HuH-7 (cell line): ENCODE measurements around the gene DTHD1.

ENCODE experiments used
- DNase-seq: peaks from one replicate; pipeline ENCODE4 v3.0.0; 2011; ENCODE audit warnings: low spot score

The DTHD1 gene

DNA sequence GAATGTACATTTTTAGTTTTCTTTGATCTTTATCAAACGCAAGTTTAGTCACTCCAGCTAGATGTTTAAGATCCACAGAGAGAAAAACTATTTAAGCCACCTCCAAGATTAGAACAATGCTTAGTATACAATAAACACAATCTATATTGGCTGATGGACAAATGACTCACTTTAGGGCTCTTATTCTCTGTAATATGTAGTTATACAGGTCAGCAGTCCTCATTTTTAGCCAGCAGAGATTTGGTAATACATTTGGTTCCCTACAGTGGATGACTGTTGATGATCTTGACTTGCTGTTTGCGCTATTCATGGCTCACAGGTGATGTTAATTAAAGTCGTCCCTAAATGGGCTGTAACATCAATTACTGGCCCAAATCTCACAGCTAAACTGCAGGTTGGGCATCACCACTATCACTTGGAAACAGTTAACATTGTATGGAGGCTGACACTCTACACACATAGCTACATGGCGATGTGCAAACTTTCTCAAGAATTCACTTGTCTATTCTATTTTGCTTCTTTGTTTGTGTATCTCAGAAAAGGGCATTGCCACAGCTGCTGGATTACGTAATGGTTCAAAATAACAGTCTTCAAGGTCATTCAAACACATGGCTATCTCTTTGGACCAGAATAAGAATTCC is 11.8 kb upstream of the DTHD1 start:
- no peak for DNase-seq

DNA sequence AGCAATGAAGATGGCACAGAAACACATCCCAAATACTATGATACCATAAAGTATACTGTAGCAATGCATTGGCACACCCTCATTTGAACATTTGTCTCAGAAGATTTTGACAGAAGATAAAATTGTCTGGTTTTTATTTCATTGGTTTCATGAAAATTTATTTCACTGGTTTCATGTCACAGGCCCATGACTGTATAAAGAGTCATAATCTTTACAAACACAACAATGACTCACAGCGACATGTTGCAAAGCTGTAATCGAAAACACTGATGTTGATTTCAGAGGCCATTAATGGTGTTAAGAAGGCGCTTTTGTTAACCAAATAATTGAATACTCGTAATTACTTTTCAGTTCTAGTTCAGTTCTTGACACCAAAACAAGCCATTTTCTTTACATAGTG is 8.1 kb upstream of the DTHD1 start:
- DNase-seq: no peak

DNA sequence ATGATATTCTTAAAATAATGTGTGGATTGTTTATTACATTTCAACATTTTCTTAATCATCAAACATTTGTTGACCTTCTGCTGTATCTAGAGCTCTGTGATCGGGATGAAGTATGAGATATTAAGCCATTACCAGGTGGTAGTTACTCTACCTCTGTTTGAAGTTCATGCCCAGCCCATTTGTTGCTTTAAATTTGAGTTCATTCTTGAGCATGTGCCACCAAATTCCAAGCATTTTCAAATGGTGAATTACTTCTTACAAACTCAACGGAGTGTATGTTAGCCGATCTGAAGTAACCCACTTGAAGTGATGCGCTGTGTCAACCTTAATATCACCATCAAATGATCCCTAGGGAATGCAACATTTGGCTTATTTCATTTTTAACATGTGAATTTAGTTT is 7.3 kb upstream of the DTHD1 start:
- no peak for DNase-seq

DNA sequence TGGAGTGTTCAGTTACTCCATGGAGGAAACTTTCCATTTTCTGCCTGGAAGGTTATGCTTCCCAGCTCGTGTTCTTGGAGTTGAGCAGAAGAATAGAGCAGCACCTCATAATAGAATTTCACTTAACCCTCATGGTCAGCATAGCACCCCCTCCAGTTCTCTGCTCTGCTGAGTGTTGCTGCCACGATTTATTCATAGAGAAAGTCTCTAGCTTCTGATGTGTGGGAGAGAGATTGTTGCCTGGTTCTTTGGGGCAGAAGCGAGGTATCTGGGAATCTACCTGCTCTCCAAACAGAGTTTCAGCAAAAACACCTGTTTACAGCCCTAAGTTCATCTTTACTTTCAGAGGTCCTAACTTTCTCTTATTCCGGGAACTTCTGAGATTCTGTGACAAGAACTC is 3.9 kb upstream of the DTHD1 start:
- no peak for DNase-seq

DNA sequence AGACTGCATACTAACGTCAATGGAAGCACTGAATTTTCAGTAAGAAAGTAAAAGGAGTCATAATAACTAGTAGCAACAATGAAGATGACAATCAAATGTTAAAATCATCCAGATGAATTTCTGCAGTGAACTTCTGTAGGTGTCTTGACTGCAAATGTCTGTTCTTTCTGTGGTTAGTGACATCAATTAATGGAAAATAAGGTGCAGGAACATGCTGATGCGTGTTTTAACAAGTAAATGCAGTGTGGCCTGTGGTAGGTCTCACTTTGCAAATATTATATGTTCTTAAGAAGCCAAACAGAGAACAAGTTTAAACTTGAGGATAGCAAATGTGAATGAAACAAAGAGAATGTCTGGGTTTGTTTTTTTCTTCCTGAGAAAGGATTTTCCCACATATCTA is 2.6 kb upstream of the DTHD1 start:
- no peak for DNase-seq

DNA sequence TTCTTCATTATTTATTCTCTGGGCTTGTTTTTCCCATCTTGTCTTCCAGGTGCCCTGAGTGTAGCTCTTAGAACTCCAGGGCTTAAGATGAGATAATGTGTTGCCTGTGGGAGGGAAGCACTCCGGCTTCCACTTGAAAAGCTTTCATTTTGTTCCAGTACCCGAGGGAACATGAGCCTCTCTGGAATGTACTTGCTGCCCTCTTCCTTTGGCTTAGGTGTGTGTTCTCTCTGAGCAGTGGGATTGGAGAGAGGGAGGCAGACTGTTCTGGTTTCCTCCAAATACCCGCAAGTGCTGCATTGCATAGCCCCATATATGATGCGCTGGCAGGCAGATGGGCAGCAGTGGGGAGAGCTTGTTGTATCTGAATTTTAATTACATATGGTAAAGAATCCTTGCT is 861 bp upstream of the DTHD1 start:
- no peak for DNase-seq

DNA sequence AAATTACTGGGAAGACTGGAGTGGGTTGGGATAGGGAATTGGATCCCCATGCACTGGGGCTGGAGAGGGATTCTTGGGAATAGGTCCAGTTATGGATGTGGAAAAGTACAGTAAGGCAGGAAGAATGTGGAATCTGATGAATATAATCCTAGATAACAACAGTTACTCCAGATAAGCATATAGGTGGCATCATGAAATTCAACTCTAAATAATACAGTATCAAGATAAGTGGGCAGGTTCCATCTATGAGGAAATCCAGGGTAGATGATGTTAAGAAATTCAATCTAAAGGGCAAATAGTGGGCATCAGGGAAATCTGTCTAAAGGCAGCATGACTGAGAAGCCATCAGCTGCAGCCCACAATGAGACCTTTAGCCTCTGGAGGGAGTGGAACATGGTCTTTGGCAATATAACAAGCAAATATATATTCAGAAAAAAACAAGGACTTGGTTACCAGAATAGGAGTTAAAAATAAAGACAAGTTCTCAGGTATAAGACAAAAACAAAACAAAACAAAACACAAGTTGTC is 1.2 kb downstream of the DTHD1 start:
- DNase-seq: no peak

DNA sequence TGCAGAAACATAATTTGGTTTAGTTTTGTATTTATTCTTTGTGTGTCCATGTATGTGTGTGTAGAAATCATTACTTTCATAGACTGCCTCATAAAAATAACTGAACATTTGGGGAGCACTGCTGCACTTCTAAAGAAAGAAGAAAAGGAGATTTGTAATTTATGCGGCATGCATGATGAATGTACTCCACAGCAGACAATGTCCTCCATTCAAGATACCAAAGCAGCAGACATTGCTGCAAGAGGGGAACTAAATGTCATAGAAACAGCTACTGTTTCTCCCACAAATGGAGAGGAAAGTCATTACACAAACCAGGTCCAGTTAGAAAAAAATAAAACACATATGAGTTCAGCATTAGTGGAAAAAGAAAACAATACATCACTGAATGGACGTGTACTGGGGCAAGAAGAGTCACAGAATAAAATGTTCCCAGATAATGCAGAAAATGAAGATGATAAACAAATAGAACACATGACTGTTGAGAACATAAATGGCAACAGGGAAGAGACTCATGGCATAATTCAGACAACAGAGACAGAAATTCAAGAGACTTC is 2.6 kb downstream of the DTHD1 start:
- no peak for DNase-seq

DNA sequence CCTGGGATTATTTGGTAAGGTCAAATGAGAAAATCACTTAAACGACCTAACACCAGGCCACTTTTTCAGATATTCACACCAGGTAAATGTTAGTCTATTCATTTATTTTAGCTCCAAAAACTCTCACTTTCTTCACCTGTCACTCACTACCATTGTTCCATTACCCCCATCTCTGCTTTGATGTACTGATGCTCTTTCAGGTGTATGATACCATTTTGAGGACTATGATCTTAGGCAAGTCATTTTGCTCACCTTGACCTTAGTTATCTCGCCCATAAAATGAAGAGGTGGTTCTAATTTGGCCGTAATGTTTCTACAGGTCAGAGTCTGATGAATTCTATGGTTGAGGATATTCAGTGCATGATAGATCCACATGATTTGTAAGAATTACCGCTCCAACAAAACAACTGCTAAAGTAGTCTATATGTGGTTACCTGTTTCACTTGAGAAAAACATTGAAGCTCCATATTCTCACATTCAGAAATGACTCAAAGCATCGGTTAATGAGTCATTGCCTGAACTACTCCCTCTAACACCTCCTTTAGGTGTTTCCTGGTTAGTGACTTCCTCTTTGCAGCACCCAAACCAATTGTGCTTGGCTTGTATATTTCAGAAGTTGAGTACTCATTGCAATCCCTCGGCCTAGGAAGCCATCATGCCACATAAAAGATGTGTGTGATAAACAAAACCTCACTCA is 4.5 kb downstream of the DTHD1 start:
- DNase-seq: no peak

DNA sequence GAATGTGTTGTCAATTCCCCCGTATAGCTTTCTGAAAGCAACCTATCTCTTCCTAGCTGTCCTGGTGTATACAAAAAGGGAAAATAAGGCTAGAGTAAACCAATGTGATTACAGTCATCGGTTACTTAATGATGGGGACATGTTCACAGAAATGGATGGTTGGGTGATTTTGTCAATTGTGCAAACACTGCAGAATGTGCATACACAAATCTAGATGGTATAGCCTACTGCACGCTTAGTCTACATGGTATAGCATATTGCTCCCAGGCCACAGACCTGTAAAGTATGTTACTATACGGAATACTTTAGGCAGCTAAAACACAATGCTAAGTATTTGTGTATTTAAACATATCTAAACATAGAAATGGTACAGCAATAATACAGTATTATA is 5.1 kb downstream of the DTHD1 start:
- DNase-seq: no peak

DNA sequence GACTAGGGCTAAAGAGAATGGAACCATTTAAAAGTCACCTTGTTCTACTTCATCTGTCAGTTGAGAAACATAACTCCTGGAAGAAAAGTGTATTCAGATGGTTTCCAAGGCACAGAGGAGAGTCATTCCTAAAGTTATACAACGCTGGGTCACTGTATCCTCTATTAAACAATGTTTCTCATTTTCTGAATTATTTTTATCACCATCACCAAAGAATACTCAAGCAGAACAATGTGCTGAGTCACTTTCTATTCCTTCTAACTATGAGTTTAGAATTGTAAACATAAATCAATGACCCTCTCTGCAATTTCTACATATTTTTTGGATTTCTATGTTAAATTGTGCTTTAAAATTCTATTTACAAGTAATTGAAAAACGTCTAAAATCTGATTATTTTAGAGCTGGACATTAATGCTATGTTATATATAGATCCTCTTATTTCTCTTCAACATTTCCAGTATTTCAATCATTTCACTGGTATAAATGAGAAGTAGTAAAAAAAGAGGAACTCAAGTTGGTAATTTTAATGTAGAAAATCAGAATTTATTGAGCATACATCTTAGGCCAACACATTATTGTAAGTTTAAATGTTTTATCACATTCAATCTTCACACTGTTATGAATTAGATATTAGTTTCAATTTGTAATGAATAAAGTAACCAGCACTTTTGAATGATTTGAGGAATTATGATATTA is 7.5 kb downstream of the DTHD1 start:
- DNase-seq: no peak

DNA sequence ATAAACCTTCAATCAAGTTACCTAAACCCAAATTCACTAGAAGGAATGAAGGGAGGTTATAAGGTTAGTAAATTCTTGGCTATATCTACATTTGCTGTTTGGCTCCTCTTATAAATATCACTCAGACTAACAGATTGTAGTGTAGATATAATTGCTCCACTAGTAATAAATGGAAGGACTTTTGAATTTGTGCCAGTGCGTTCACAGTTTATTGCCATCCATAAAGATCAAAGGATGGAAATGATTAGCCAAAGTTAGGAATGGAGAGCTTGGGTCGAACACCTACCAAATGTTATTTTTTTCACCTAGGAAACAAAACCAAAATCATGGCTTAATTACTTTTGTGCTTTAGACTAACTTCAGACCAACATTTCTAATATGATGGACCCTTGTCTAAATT is 9.2 kb downstream of the DTHD1 start:
- DNase-seq: no peak

DNA sequence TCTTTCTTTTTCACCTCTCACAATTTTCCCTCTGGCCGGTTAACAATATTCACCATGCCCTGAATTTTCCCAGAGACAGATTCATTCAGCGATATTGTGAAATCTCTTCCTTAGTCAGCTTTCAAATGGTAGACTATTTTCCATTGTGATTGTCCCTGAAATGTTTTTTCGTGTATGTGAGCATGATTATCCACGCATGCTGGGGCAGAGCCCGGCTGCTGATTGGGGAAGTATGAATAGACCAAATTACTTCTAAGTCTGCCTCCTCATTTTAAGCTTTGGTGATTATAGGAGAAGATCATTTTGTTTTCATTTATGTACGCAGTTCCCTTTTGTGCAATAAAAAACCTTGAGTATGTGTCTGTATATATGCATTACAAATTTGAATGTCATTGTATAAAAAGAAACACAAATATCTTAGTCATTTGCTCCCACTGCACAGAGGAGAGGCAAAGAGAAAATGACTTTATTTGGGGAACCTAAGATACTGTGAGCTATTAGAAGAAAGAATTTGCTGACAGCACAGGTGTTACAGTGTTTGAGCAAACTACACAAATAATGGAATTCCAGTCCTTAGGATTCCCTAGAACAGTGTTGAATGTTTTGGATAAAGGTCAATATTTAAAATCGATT is 11.3 kb downstream of the DTHD1 start:
- no peak for DNase-seq

DNA sequence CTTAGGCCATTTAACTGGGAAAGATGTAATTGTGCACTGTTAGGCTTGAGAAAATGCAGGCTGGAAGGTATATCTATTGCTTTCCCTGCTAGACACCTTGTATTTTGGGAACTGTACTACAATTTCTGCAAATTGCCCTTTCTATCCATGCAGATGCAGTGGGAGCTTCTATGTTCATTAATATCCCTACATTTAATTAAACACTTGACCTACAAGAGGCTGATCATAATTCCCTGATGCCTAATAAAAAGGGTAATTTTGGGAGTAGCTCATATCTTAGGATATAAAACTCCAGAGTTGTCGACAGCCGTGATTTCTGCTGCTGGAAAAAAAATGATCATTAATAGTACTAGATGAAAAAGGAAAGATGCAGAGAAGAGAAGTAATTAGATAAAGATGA is 19.7 kb downstream of the DTHD1 start:
- no peak for DNase-seq

DNA sequence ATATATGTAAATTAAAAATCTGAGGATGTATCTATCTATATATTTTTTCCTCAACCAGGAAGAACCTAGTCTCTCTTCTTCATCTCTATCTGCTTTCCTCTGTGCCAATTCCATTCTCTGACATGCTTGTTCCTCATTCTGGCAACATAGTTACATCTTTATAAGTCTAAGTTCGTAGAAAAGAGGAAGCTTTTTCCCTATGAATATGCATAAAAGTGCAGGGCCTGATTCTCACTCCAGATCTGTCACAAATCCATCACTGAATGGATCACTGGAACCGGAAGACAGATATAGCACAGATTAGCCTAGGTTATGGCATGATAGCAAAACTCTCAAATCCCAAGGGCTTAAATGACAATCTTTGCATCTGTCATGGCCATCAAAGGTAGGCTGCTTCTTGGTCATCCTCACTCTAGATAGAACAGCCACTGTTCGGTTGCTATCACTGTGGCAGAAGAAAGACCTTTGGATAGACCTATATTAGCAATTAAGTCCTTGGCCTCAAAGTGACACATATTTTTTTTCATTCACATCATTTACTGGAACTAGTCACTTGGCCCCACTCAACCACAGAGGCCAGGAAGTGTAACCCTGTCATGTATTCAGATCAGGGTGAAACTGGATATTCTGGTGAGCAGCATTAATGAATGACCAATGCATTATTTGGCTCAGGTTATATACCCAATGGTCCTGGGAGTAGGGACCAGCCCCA is 22.2 kb downstream of the DTHD1 start:
- DNase-seq: no peak

DNA sequence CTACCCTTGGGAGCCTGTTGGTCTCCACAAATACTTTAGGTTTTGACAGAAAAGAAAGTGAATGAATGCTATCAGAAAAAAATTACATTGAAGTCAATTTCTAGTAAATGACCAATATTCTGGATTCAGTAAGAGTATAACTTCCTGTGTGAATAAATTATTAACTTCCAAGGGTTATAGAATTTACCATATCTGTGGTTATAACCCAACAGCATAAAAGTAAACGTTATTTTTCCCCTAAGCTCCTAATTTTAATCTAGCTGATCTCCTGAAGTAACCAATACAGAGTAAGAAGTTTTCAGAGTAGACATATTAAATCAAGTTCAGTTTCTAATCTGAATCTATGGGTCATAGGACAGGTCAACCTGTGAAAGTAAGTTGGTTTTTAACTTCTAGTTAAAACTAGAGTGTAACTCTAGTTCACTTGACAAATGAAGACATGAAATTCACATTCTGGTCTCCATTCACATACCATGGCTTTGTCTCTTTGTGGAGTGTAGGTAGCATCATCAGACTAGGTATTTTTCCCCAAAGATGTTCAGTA is 22.8 kb downstream of the DTHD1 start:
- no peak for DNase-seq

DNA sequence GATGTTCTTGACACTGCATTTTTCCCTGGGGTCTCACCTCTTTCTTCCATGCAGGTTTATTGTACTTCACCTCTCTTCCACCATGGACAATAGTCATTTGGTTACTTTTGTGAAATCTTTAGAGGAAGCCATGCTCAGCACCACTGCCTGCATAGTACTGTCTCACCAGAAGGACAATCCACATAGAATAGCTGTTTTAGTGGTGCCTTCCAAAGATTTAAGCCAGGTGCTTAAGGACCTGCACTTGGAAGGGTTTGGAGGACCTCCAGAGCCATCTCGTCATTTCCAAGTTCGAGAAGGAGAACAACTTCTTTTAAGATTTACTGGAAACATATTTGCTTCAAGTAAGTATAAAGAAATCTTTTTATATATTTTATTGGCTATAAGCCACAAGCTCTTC is 26.7 kb downstream of the DTHD1 start:
- DNase-seq: no peak

DNA sequence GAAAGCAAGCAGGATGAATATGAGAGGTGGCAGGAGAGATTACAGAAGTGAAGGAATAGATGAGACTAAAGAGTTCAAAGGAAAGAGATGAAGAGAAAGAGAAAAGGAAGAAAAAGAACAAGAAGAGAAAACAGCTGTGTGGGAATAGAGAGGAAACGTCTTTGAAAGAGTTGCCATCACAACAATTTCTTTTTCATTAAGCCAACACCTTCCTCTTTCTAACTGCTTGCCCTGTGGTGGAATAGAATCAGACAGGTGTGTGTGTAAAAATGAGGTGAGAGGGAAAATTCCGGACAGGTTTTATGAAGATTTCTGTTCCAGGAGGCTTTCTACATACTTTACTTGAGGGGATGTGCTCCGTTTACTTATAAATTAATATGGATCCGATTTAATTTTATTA is 28.8 kb downstream of the DTHD1 start:
- DNase-seq: no peak

DNA sequence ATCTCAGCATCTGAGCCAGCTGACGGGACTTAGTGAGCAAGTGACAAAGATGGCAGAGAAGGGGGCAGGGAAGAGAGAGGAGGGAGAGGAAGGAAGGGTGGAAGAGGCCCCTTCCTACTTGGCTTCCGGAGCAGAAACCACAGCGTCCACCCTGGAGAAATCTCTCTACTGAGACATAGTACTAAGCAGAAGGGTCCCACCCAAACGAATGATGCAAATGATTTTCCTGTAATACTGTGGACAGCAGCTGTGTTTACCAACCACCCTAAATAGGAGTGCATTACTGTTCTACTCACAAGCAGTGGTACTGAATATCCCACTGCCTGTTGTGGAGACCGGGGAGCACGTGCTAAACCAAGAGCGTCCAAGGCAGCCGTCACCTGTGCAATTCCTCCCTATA is 29.4 kb downstream of the DTHD1 start:
- DNase-seq: no peak

DNA sequence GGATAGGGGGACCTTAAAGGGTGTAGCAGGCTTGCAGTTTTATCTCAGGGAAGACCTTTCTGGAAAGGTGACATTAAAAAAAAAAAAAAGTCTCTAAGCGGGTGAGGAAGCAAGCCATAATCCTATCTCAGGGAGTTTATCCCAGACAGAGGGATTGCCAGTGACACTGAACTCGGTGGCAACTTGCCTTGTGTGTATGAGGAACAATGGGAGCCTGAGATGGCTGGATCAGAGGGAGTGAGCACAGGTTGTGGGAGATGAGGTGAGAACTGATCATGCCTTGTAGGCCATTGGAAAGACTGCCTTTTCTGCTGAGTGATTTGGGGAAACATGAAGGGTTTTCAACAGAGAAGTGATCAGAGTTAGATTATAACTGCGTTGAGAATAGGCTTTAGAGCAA is 31.1 kb downstream of the DTHD1 start:
- DNase-seq: no peak

DNA sequence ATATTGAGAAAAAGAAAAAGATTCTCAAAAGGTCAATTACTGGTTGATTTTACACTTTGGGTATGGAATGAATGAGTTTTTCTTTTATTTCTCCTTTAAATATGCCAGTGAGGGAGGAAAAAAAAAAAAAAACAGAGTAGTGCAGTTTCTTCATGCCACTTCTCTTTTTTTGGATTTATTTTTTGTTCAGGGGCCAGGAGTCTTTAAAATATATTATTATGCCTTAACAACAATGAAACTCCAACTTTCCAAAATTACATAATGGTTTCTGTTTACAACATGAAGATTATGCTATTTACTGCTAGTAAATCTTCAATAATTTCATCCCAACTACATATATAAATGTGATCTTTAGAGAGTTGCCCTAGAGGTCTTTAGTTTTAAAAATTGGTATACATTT is 31.9 kb downstream of the DTHD1 start:
- no peak for DNase-seq

DNA sequence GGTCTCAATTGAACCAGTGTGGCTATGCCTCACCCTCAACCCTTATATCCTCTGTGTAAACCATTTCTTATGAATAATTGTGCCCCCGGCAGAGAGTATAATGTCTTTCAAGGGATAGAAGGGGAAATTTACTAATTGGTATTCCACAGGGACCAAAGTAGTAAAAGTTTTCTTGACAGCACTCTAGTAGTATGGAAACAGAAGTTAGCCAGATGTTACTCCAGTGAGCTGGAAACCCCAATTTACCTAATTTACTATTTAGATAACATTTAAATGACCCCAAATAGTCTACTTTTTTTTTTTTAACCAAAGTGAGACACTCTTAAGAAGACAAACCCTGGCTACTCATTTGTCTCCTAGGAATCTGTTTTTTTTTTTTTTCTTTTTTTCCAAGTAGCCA is 32.3 kb downstream of the DTHD1 start:
- DNase-seq: no peak
